Measurements from ENCODE around the gene GFY.
A peak's percentile ranks its signal among the peaks of the same experiment; 100 is the strongest.

DNA sequence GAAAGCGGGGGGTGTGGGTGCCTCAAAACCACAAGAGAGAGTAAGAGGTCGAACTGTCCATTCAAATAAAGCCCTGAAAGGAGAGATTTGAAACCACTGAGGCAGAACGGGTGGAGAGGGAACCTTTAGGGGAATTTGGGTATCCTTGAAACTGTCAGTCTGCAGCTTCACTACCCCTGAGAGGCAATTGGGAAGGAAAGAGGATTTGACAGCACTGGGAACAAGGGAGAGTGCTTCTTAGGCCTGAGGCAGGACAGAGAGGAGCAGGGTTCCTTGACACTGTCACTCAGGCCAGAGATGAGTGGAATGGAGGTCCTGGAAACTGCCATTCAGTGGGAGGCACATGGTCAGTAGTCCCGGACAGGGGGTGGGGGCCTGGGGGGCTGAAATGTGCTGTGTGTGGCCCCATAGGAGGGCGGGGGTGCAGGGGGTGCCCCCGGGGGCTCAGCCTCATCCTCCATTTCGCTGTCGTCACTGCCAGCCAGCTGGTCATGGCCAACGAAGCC lies 5.0 kb downstream of the GFY start:
- TF ChIP-seq, protein P1, sequence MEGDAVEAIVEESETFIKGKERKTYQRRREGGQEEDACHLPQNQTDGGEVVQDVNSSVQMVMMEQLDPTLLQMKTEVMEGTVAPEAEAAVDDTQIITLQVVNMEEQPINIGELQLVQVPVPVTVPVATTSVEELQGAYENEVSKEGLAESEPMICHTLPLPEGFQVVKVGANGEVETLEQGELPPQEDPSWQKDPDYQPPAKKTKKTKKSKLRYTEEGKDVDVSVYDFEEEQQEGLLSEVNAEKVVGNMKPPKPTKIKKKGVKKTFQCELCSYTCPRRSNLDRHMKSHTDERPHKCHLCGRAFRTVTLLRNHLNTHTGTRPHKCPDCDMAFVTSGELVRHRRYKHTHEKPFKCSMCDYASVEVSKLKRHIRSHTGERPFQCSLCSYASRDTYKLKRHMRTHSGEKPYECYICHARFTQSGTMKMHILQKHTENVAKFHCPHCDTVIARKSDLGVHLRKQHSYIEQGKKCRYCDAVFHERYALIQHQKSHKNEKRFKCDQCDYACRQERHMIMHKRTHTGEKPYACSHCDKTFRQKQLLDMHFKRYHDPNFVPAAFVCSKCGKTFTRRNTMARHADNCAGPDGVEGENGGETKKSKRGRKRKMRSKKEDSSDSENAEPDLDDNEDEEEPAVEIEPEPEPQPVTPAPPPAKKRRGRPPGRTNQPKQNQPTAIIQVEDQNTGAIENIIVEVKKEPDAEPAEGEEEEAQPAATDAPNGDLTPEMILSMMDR (IDR thresholded peaks at IDR 0.05 in 2 of 3, conservative IDR thresholded peaks at IDR 0.05 in 1 of 3; ENCODE audit: insufficient read depth in 2 of 3, low read depth in 1 of 3, low read length in 3 of 3), result no peak
- TF ChIP-seq POLR2A (conservative IDR thresholded peaks at IDR 0.05), result no peak
- TF ChIP-seq, protein P2, sequence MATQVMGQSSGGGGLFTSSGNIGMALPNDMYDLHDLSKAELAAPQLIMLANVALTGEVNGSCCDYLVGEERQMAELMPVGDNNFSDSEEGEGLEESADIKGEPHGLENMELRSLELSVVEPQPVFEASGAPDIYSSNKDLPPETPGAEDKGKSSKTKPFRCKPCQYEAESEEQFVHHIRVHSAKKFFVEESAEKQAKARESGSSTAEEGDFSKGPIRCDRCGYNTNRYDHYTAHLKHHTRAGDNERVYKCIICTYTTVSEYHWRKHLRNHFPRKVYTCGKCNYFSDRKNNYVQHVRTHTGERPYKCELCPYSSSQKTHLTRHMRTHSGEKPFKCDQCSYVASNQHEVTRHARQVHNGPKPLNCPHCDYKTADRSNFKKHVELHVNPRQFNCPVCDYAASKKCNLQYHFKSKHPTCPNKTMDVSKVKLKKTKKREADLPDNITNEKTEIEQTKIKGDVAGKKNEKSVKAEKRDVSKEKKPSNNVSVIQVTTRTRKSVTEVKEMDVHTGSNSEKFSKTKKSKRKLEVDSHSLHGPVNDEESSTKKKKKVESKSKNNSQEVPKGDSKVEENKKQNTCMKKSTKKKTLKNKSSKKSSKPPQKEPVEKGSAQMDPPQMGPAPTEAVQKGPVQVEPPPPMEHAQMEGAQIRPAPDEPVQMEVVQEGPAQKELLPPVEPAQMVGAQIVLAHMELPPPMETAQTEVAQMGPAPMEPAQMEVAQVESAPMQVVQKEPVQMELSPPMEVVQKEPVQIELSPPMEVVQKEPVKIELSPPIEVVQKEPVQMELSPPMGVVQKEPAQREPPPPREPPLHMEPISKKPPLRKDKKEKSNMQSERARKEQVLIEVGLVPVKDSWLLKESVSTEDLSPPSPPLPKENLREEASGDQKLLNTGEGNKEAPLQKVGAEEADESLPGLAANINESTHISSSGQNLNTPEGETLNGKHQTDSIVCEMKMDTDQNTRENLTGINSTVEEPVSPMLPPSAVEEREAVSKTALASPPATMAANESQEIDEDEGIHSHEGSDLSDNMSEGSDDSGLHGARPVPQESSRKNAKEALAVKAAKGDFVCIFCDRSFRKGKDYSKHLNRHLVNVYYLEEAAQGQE (IDR thresholded peaks at IDR 0.05; ENCODE audit: borderline replicate concordance), result no peak
- TF ChIP-seq, protein P2 (CRISPR knock-in tag; IDR thresholded peaks at IDR 0.05; ENCODE audit: low read depth), result no peak
- no peak for TF ChIP-seq JUN (IDR thresholded peaks at IDR 0.05; ENCODE audit: borderline replicate concordance, low read depth, low read length)
- TF ChIP-seq JUN (CRISPR knock-in tag; IDR thresholded peaks at IDR 0.05; ENCODE audit: borderline replicate concordance), result no peak
- TF ChIP-seq ZBTB8A (IDR thresholded peaks at IDR 0.05; ENCODE audit: partially characterized antibody), result no peak
- 0 out of 2 replicates have a peak, but pooled peaks have one; percentile 9 for TF ChIP-seq EP300 (IDR thresholded peaks at IDR 0.05; ENCODE audit: low read length)
- TF ChIP-seq GABPA (tag; conservative IDR thresholded peaks at IDR 0.05; ENCODE audit: low read depth), result no peak
- TF ChIP-seq HNRNPUL1 (IDR thresholded peaks at IDR 0.05; ENCODE audit: low read length), result no peak
- TF ChIP-seq SMAD1 (IDR thresholded peaks at IDR 0.05; ENCODE audit: low read depth, low read length, partially characterized antibody), result no peak
- TF ChIP-seq U2AF2 (optimal IDR thresholded peaks at IDR 0.05; ENCODE audit: low read depth, low read length), result no peak
